ENCODE results near the gene CBX1.

The CBX1 gene

DNA sequence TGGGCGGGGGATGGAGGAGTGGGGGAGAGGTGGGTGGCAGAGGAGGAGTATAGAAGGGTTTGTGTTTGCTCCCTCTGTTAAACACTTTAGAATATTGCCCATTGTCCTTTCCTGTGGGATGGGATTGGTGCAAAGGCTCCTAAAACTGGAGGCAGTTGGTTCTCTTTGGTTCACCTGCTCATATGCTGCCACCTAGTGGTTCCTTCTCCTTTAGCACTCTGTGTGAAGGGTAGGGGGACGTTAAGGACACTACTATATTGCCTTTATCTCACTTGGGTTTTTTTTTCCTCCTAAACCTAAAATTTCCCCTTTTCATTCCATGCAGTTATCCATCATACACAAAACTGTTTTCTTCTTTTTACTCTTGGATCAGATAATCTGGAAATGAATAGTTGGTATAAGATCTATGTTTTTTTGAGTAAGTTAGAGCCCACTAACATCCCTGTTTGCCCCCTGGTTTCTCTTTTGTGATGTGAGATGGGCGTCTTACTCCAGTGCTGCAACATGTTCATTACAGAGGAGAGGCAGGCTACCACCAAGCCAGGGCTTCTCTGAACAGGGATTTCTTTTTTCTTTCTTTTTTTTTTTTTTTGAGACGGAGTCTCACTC lies 30.0 kb upstream of the CBX1 start:
- no peak overlapping the region for H3K4me3 ChIP-seq (ENCODE audit: low read depth, low read length)
- peak; percentile 80 for DNase-seq (ENCODE audit: low read depth)
- TF ChIP-seq, protein P1, sequence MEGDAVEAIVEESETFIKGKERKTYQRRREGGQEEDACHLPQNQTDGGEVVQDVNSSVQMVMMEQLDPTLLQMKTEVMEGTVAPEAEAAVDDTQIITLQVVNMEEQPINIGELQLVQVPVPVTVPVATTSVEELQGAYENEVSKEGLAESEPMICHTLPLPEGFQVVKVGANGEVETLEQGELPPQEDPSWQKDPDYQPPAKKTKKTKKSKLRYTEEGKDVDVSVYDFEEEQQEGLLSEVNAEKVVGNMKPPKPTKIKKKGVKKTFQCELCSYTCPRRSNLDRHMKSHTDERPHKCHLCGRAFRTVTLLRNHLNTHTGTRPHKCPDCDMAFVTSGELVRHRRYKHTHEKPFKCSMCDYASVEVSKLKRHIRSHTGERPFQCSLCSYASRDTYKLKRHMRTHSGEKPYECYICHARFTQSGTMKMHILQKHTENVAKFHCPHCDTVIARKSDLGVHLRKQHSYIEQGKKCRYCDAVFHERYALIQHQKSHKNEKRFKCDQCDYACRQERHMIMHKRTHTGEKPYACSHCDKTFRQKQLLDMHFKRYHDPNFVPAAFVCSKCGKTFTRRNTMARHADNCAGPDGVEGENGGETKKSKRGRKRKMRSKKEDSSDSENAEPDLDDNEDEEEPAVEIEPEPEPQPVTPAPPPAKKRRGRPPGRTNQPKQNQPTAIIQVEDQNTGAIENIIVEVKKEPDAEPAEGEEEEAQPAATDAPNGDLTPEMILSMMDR (conservative IDR thresholded peaks at IDR 0.05; ENCODE audit: low read depth, low read length) = peak; percentile 91

GRCh38 chr17:48129981-48130380 lies 28.7 kb upstream of the CBX1 start:
- TF ChIP-seq, protein P1 (conservative IDR thresholded peaks at IDR 0.05; ENCODE audit: low read depth, low read length) = no peak
- H3K4me3 ChIP-seq (ENCODE audit: low read depth, low read length) = no peak overlapping the region
- no peak for DNase-seq (ENCODE audit: low read depth)

GRCh38 chr17:48128400-48128799 lies 27.1 kb upstream of the CBX1 start:
- no peak for DNase-seq (ENCODE audit: low read depth)
- TF ChIP-seq, protein P1 (conservative IDR thresholded peaks at IDR 0.05; ENCODE audit: low read depth, low read length) = no peak
- no peak overlapping the region for H3K4me3 ChIP-seq (ENCODE audit: low read depth, low read length)

GRCh38 chr17:48127371-48128051 lies 26.2 kb upstream of the CBX1 start:
- TF ChIP-seq, protein P1 (conservative IDR thresholded peaks at IDR 0.05; ENCODE audit: low read depth, low read length) = no peak
- no peak overlapping the region for H3K4me3 ChIP-seq (ENCODE audit: low read depth, low read length)
- no peak for DNase-seq (ENCODE audit: low read depth)

- no peak overlapping the region for H3K4me3 ChIP-seq (ENCODE audit: low read depth, low read length)
- TF ChIP-seq, protein P1 (conservative IDR thresholded peaks at IDR 0.05; ENCODE audit: low read depth, low read length) = no peak
- DNase-seq (ENCODE audit: low read depth) = no peak
Measured at GRCh38 chr17:48126532-48126850, 25.2 kb upstream of the CBX1 start.

- no peak for DNase-seq (ENCODE audit: low read depth)
- no peak overlapping the region for H3K4me3 ChIP-seq (ENCODE audit: low read depth, low read length)
- TF ChIP-seq, protein P1 (conservative IDR thresholded peaks at IDR 0.05; ENCODE audit: low read depth, low read length) = no peak
Measured at GRCh38 chr17:48125829-48126531, 24.7 kb upstream of the CBX1 start.

Measured in choroid plexus epithelial cell (primary cell).